Keratinocyte (primary cell): ENCODE results near the gene LRP1B. TPM values are rescaled to one million over a fixed set of nuclear protein-coding genes. Genes with fewer than 3 reads are reported as not detected.

Experiments used
- DNase-seq: peaks from one replicate; pipeline ENCODE4 v3.0.0-alpha.2; 2011; ENCODE audit warnings: low read depth, missing footprints, low spot score
- FAIRE-seq: peaks from 2 replicates; lab custom pipeline; 2011; peaks lifted over from hg19 to GRCh38; lab: Jason Lieb, UNC
- H2AFZ ChIP-seq: 2 replicates; pipeline ENCODE4 v1.6.0; 2012; ENCODE audit warnings: low read length, control low read depth, inconsistent platforms; ENCODE audit not compliant: control insufficient read depth
- H3K27ac ChIP-seq: 2 replicates; pipeline ENCODE4 v1.5.1; 2011; ENCODE audit warnings: low read length; ENCODE audit not compliant: control insufficient read depth, insufficient read depth
- H3K27me3 ChIP-seq: 3 replicates; pipeline ENCODE4 v1.6.0; 2011; ENCODE audit warnings: low read length; ENCODE audit not compliant: control insufficient read depth, insufficient read depth; ENCODE audit errors: extremely low read depth
- H3K36me3 ChIP-seq, 2 experiments: 2 replicates in 1 of 2; 3 replicates in 1 of 2; pipeline ENCODE4 v1.5.1; 2011; ENCODE audit warnings: low read length in 2 of 2, mild to moderate bottlenecking in 1 of 2; ENCODE audit not compliant: control insufficient read depth in 2 of 2, insufficient read depth in 2 of 2; ENCODE audit errors: extremely low read depth in 1 of 2
- H3K4me1 ChIP-seq: 3 replicates; pipeline ENCODE4 v1.5.1; 2011; ENCODE audit warnings: low read length; ENCODE audit not compliant: control insufficient read depth, insufficient read depth; ENCODE audit errors: extremely low read depth
- H3K4me2 ChIP-seq: 3 replicates; pipeline ENCODE4 v1.6.0; 2011; ENCODE audit warnings: low read depth, low read length; ENCODE audit not compliant: control insufficient read depth, insufficient read depth; ENCODE audit errors: extremely low read depth
- H3K4me3 ChIP-seq, 3 experiments: fragments of 200-600 bp in 1 of 3; sonication (generic) in 1 of 3; 2 replicates in 2 of 3; 3 replicates in 1 of 3; pipeline ENCODE4 v1.5.1; 2011 to 2016; ENCODE audit warnings: low read length in 3 of 3, mild to moderate bottlenecking in 3 of 3, control low read depth in 2 of 3, inconsistent platforms in 1 of 3, low read depth in 1 of 3, mixed read lengths in 1 of 3, mixed run types in 1 of 3, moderate library complexity in 1 of 3; ENCODE audit not compliant: control insufficient read depth in 2 of 3, insufficient read depth in 2 of 3; ENCODE audit errors: extremely low read depth in 1 of 3
- H3K79me2 ChIP-seq: 2 replicates; pipeline ENCODE4 v1.6.0; 2012; ENCODE audit warnings: low read length; ENCODE audit not compliant: control insufficient read depth, insufficient read depth
- H3K9ac ChIP-seq: 3 replicates; pipeline ENCODE4 v1.6.0; 2011; ENCODE audit warnings: low read length; ENCODE audit not compliant: control insufficient read depth, insufficient read depth; ENCODE audit errors: extremely low read depth
- H3K9me1 ChIP-seq: 3 replicates; pipeline ENCODE4 v1.6.0; 2011; ENCODE audit warnings: low read length; ENCODE audit not compliant: control insufficient read depth, insufficient read depth; ENCODE audit errors: extremely low read depth
- H3K9me3 ChIP-seq: 2 replicates; pipeline ENCODE4 v1.5.1; 2012; ENCODE audit warnings: low read depth, low read length; ENCODE audit not compliant: control insufficient read depth
- H4K20me1 ChIP-seq: 3 replicates; pipeline ENCODE4 v1.6.0; 2011; ENCODE audit warnings: low read length; ENCODE audit not compliant: control insufficient read depth, insufficient read depth; ENCODE audit errors: extremely low read depth
- EZH2 ChIP-seq: IDR thresholded peaks from one replicate; pipeline ENCODE4 v1.6.1; 2012; ENCODE audit warnings: inconsistent platforms, mild to moderate bottlenecking, low read length, moderate library complexity
- dilution Hi-C: fragments of 300-500 bp; cut with MboI; formaldehyde crosslinking; loops from one replicate; pipeline ENCODE4 v1.7.0; 2020; ENCODE audit warnings: low sequenced_read_pairs; ENCODE audit not compliant: extremely low pct_ligation_motif_present
- polyA plus RNA-seq, 5 experiments: library from polyadenylated mRNA; depleted of rRNA in 3 of 5; stranded (reverse) in 3 of 5; stranded (forward) in 1 of 5; unstranded in 1 of 5; fragments of >200 nt; gene quantifications; 1 replicate in 1 of 5; 2 replicates in 3 of 5; 3 replicates in 1 of 5; pipeline versions ENCODE4 v1.2.1 to v1.2.3, GENCODE V29; 2011 to 2012; ENCODE audit warnings: missing spikeins in 2 of 5, low read depth in 1 of 5, low replicate concordance in 1 of 5
- TF ChIP-seq, protein P1 (sequence below), 3 experiments: IDR thresholded peaks in 1 of 3; conservative IDR thresholded peaks in 1 of 3; optimal IDR thresholded peaks in 1 of 3; 2 replicates in 2 of 3; 3 replicates in 1 of 3; pipeline versions ENCODE3 to v1.5.1; 2011; ENCODE audit warnings: low read length in 3 of 3, mild to moderate bottlenecking in 3 of 3, moderate library complexity in 2 of 3, control low read depth in 1 of 3, inconsistent platforms in 1 of 3; ENCODE audit not compliant: insufficient read depth in 2 of 3; ENCODE audit errors: extremely low read depth in 1 of 3

The LRP1B gene
- polyA plus RNA-seq, 1 donor (not counting 4 experiments of a cell fraction or from before 2014, with no cell fraction given): not detected

DNA sequence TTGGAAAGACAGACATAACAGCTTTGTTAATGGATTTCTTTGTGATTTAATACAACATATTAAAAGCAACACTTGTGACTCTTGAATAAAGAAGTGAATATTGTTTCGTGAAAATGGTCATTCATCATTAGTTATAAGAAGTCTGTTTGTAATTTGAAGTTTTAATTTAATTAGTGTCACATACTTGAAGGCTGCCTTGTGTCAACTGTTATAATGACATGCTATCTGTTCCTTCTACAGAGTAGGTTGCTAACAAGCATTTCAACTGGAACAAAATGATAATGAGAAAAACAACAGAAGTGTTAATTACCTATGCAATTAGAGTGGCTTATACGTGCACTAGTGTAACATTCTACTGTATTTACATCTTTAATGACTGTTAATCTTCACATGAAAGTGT lies 624.7 kb downstream of the LRP1B start:
- H2AFZ ChIP-seq: no peak overlapping the region
- no peak overlapping the region for H3K27ac ChIP-seq
- H3K9me3 ChIP-seq: no peaks in the 10 kb centered on the region
- DNase-seq (no peak), FAIRE-seq (no peak)
- no peak overlapping the region for H3K4me2 ChIP-seq
- dilution Hi-C loops: no loop called here
- no peak overlapping the region for H3K4me3 ChIP-seq
- H3K9ac ChIP-seq: no peak overlapping the region
- no peaks in the 10 kb centered on the region for H3K27me3 ChIP-seq
- no peaks in the 10 kb centered on the region for H3K9me1 ChIP-seq
- H3K79me2 ChIP-seq: no peaks in the 10 kb centered on the region
- H3K4me1 ChIP-seq: no peaks in the 10 kb centered on the region
- no peak for TF ChIP-seq EZH2
- TF ChIP-seq, protein P1, sequence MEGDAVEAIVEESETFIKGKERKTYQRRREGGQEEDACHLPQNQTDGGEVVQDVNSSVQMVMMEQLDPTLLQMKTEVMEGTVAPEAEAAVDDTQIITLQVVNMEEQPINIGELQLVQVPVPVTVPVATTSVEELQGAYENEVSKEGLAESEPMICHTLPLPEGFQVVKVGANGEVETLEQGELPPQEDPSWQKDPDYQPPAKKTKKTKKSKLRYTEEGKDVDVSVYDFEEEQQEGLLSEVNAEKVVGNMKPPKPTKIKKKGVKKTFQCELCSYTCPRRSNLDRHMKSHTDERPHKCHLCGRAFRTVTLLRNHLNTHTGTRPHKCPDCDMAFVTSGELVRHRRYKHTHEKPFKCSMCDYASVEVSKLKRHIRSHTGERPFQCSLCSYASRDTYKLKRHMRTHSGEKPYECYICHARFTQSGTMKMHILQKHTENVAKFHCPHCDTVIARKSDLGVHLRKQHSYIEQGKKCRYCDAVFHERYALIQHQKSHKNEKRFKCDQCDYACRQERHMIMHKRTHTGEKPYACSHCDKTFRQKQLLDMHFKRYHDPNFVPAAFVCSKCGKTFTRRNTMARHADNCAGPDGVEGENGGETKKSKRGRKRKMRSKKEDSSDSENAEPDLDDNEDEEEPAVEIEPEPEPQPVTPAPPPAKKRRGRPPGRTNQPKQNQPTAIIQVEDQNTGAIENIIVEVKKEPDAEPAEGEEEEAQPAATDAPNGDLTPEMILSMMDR (optimal IDR thresholded peaks at IDR 0.05 in 1 of 3, IDR thresholded peaks at IDR 0.05 in 1 of 3, conservative IDR thresholded peaks at IDR 0.05 in 1 of 3; ENCODE audit: extremely low read depth in 1 of 3, insufficient read depth in 2 of 3, low read length in 3 of 3): no peak
- no peaks in the 10 kb centered on the region for H3K36me3 ChIP-seq
- H4K20me1 ChIP-seq: no peaks in the 10 kb centered on the region

DNA sequence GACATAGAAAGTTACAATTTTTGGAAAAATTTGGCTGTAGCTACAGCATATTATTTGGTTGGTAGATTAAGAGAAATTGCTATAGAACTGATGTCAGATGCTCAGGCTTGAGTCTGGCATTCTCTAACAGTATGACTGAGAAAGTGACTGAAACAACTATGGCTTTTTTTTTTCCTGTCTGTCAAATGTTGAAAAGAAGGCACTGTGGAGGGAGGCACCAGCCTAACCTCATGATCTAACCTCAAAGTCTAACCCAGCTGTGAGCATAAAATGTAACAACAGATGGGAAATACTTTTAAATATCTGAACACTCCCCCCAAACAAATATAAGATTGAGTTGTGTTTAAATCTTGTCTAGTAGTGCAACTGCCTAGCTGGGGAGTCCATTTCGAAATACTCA lies 629.1 kb downstream of the LRP1B start:
- Histone ChIP-seq H4K20me1 (no peaks in the 10 kb centered on the region), H3K4me1 (no peaks in the 10 kb centered on the region), H3K79me2 (no peaks in the 10 kb centered on the region), H2AFZ (no peak overlapping the region), H3K4me2 (no peak overlapping the region), H3K9me1 (no peaks in the 10 kb centered on the region), H3K27ac (no peak overlapping the region), H3K36me3 (no peaks in the 10 kb centered on the region), H3K4me3 (no peak overlapping the region), H3K27me3 (no peaks in the 10 kb centered on the region), H3K9me3 (no peaks in the 10 kb centered on the region), H3K9ac (no peak overlapping the region)
- FAIRE-seq (no peak), DNase-seq (no peak)
- dilution Hi-C loops: no loop called here
- TF ChIP-seq, protein P1 (optimal IDR thresholded peaks at IDR 0.05 in 1 of 3, IDR thresholded peaks at IDR 0.05 in 1 of 3, conservative IDR thresholded peaks at IDR 0.05 in 1 of 3; ENCODE audit: extremely low read depth in 1 of 3, insufficient read depth in 2 of 3, low read length in 3 of 3): no peak
- TF ChIP-seq EZH2: no peak
